GM12878 (cell line): Measurements from ENCODE around the gene MYO15B. TPM values are rescaled to one million over a fixed set of nuclear protein-coding genes. Genes with fewer than 3 reads are reported as not detected.

Source experiments
- ATAC-seq: fragments of 200-7000 bp; cut with Tn5 transposase; 3 replicates; pipeline ENCODE4 v1.9.1; 2020; ENCODE audit warnings: mild to moderate bottlenecking, moderate library complexity
- BruUV-seq: library from RNA; stranded (reverse); fragments of 400-500 nt; replicated peaks from 2 replicates; lab custom pipeline; 2021; lab: Mats Ljungman, UMichigan
- CTCF ChIA-PET: fragments of 300-600 bp; sonication (Branson Sonifier 250); formaldehyde crosslinking; extraction: SDS; loops from one replicate; lab custom pipeline; 2021; ENCODE audit warnings: inconsistent platforms; lab: Yijun Ruan, JAX
- POLR2A ChIA-PET: fragments of 350-600 bp; formaldehyde crosslinking; extraction: SDS; loops from one replicate; lab custom pipeline; 2021; ENCODE audit warnings: inconsistent platforms; lab: Charles Lee
- RAD21 ChIA-PET: fragments of 300-600 bp; sonication (Branson Sonifier 250); formaldehyde crosslinking; loops from one replicate; lab custom pipeline; 2023; ENCODE audit warnings: antibody characterized with exemption; ENCODE audit not compliant: unreplicated experiment; lab: Charles Lee
- SMC1A ChIA-PET: fragments of 300-600 bp; sonication (Branson Sonifier 250); formaldehyde crosslinking; loops from one replicate; lab custom pipeline; 2023; ENCODE audit not compliant: unreplicated experiment, uncharacterized antibody; lab: Charles Lee
- DNase-seq: peaks from one replicate; pipeline ENCODE4 v3.0.0-alpha.2; 2011; ENCODE audit warnings: low read depth, low spot score
- FAIRE-seq: peaks from 3 replicates; lab custom pipeline; 2011; peaks lifted over from hg19 to GRCh38; lab: Jason Lieb, UNC
- H2AFZ ChIP-seq: 2 replicates; pipeline ENCODE4 v1.6.0; 2011; ENCODE audit warnings: low read depth, low read length, control low read depth; ENCODE audit not compliant: control insufficient read depth
- H3K27ac ChIP-seq: 2 replicates; pipeline ENCODE4 v1.5.1; 2011; ENCODE audit warnings: control low read depth; ENCODE audit not compliant: control insufficient read depth, insufficient read depth
- H3K27me3 ChIP-seq, 2 experiments: replicated peaks in 1 of 2; 2 replicates each; pipeline versions ENCODE4 v1.6.0 to v1.6.1; 2011; ENCODE audit warnings: low read length in 1 of 2; ENCODE audit not compliant: control insufficient read depth in 2 of 2, insufficient read depth in 2 of 2
- H3K36me3 ChIP-seq, 2 experiments: 2 replicates each; pipeline ENCODE4 v1.5.1; 2011; ENCODE audit warnings: low read length in 1 of 2; ENCODE audit not compliant: control insufficient read depth in 2 of 2, insufficient read depth in 2 of 2
- H3K4me1 ChIP-seq: 2 replicates; pipeline ENCODE4 v1.6.1; 2011; ENCODE audit warnings: mild to moderate bottlenecking, low read length, moderate library complexity, mixed read lengths; ENCODE audit not compliant: control insufficient read depth, insufficient read depth
- H3K4me2 ChIP-seq: 2 replicates; pipeline ENCODE4 v1.6.0; 2011; ENCODE audit warnings: control low read depth; ENCODE audit not compliant: control insufficient read depth, insufficient read depth
- H3K4me3 ChIP-seq: fragments of 200-600 bp; sonication (generic); 2 replicates; pipeline ENCODE4 v1.5.1; 2016
- H3K79me2 ChIP-seq: 2 replicates; pipeline ENCODE4 v1.6.0; 2011; ENCODE audit warnings: low read length; ENCODE audit not compliant: control insufficient read depth, insufficient read depth
- H3K9ac ChIP-seq: 2 replicates; pipeline ENCODE4 v1.8.0; 2011; ENCODE audit warnings: low read length, control low read depth, mixed read lengths; ENCODE audit not compliant: control insufficient read depth, insufficient read depth
- H3K9me3 ChIP-seq: replicated peaks from 3 replicates; pipeline ENCODE4 v1.5.1; 2011; ENCODE audit warnings: mild to moderate bottlenecking, low read length; ENCODE audit not compliant: control insufficient read depth, insufficient read depth
- H4K20me1 ChIP-seq: 2 replicates; pipeline ENCODE4 v1.6.0; 2011; ENCODE audit not compliant: control insufficient read depth, insufficient read depth
- BHLHE40 ChIP-seq, 2 experiments: fragments of 450-650 bp in 1 of 2; IDR thresholded peaks; 2 replicates each; pipeline ENCODE4 v1.6.1; 2011 to 2017; ENCODE audit warnings: low read depth in 2 of 2, borderline replicate concordance in 1 of 2, improper control_type of control experiment in 1 of 2, low read length in 1 of 2, mild to moderate bottlenecking in 1 of 2
- EP300 ChIP-seq, 2 experiments: fragments of 150-350 bp in 1 of 2; IDR thresholded peaks; 2 replicates each; pipeline ENCODE4 v1.6.1; 2011 to 2012; ENCODE audit warnings: low read depth in 2 of 2, low read length in 2 of 2, borderline replicate concordance in 1 of 2, improper control_type of control experiment in 1 of 2, inconsistent platforms in 1 of 2; ENCODE audit not compliant: control insufficient read depth in 1 of 2
- ESRRA ChIP-seq: IDR thresholded peaks from 2 replicates; pipeline ENCODE4 v1.6.1; 2012; ENCODE audit warnings: mild to moderate bottlenecking, low read length, improper control_type of control experiment
- SMAD1 ChIP-seq: fragments of 450-650 bp; IDR thresholded peaks from 2 replicates; pipeline ENCODE4 v1.6.1; 2018; ENCODE audit warnings: mild to moderate bottlenecking, low read depth; ENCODE audit not compliant: partially characterized antibody
- SREBF1 ChIP-seq: IDR thresholded peaks from 2 replicates; pipeline ENCODE4 v1.6.1; 2012; ENCODE audit warnings: mild to moderate bottlenecking, low read length
- STAT1 ChIP-seq: fragments of 450-650 bp; conservative IDR thresholded peaks from 2 replicates; pipeline ENCODE4 v1.6.1; 2014; ENCODE audit warnings: antibody characterized with exemption, mild to moderate bottlenecking
- ZNF207 ChIP-seq: fragments of 450-650 bp; IDR thresholded peaks from 2 replicates; pipeline ENCODE4 v1.6.1; 2014; ENCODE audit warnings: antibody characterized with exemption, mild to moderate bottlenecking, borderline replicate concordance
- WGBS: methylation state at CpG from one replicate; pipeline ENCODE4 v1.1.6; 2016; ENCODE audit warnings: low lambda C conversion rate; ENCODE audit not compliant: insufficient replicate concordance, insufficient coverage; ENCODE audit errors: missing lambda C conversion rate; 5-methylcytosine and 5-hydroxymethylcytosine counted together
- in situ Hi-C: fragments of 300-500 bp; cut with MboI; formaldehyde crosslinking; loops from 9 replicates; pipeline ENCODE4 v1.14.3; 2018; ENCODE audit warnings: mixed read lengths
- intact Hi-C: fragments of 100-400 bp; cut with micrococcal nuclease; formaldehyde crosslinking; loops from one replicate; pipeline ENCODE4 v1.14.2; 2022; ENCODE audit not compliant: unreplicated experiment
- polyA plus RNA-seq, 11 experiments: library from polyadenylated mRNA; depleted of rRNA in 4 of 11; unstranded in 6 of 11; stranded (reverse) in 5 of 11; fragments of >200 nt; fragmentation: Nextera tagmentation in 4 of 11; fragmentation: Illumina TruSeq in 1 of 11; extraction: Ambion mirVana in 4 of 11; extraction: Trizol in 1 of 11; gene quantifications; 1 replicate in 1 of 11; 2 replicates in 10 of 11; pipeline versions ENCODE4 v1.2.1 to v1.2.3, GENCODE V29; 2011 to 2016; ENCODE audit warnings: inconsistent platforms in 2 of 11, missing spikeins in 2 of 11, low read depth in 1 of 11
- total RNA-seq, 4 experiments: library from RNA; depleted of rRNA in 3 of 4; stranded (reverse); fragments of >200 nt in 3 of 4; fragmentation: Illumina TruSeq in 1 of 4; extraction: Trizol in 1 of 4; gene quantifications; 2 replicates each; pipeline versions ENCODE4 v1.2.1 to v1.2.3, GENCODE V29; 2013 to 2021

MYO15B gene
- total and polyA plus RNA-seq, 10 of the 15 experiments (the other 5 are each of a cell fraction or from before 2014, with no cell fraction given): 0.67 to 15.4 (median 2.3) TPM; not detected in 1

DNA sequence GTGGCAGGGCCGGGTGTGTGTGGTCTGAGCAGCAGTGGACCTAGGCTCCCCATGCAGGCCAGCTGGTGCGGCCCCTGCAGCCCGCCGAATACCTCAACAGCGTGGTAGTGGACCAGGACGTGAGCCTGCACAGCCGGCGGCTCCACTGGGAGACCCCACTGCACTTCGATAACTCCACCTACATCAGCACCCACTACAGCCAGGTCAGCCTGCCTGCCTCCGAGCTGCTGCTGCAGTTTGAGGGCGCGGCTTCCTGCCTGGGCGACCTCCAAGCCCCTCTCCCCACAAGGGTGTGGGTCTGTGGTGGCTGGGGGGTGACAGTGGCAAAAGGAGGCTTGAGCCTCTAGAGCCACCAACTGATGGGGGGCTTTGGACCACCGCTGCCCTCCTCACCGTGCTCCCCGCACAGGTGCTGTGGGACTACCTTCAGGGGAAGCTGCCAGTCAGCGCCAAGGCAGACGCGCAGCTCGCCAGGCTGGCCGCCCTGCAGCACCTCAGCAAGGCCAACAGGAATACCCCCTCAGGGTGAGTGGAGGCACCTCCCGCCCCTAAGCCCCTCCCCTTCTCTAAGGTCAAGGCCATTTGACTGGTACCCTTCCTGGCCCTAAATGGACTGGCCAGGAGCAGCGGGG is 37.2 kb downstream of the MYO15B start:
- no peaks in the 10 kb centered on the region for H4K20me1 ChIP-seq
- H3K9me3 ChIP-seq: no peaks in the 10 kb centered on the region
- no peak for DNase-seq
- no peak overlapping the region for H3K27ac ChIP-seq
- in situ Hi-C loops: no loop called here
- POLR2A ChIA-PET: no interaction called here
- H3K79me2 ChIP-seq: no peaks in the 10 kb centered on the region
- H3K4me2 ChIP-seq: no peak overlapping the region
- RAD21 ChIA-PET: interaction anchor here (1.1 kb wide), 1 partner anchor 125 kb away, joined by 3 read pairs; no protein-coding TSS in a partner anchor
- WGBS: 79% methylated on average over 23 of the region's 23 CpGs
- no peaks in the 10 kb centered on the region for H3K4me1 ChIP-seq
- TF ChIP-seq ZNF207 (no peak), SREBF1 (no peak), STAT1 (no peak), SMAD1 (no peak), EP300 (IDR thresholded peaks at IDR 0.05; ENCODE audit: borderline replicate concordance in 1 of 2, control insufficient read depth in 1 of 2, low read depth in 2 of 2, low read length in 2 of 2) (no peak), ESRRA (no peak), BHLHE40 (IDR thresholded peaks at IDR 0.05; ENCODE audit: borderline replicate concordance in 1 of 2, low read depth in 2 of 2, low read length in 1 of 2) (no peak)
- intact Hi-C loops: no loop called here
- BruUV-seq: no TSS peak
- H3K27me3 ChIP-seq: no peaks in the 10 kb centered on the region
- no peak overlapping the region for H3K4me3 ChIP-seq
- H2AFZ ChIP-seq: no peak overlapping the region
- no peak for FAIRE-seq
- SMC1A ChIA-PET: interaction anchor here (1.1 kb wide), 1 partner anchor 123 kb away, joined by 3 read pairs; no protein-coding TSS in a partner anchor
- ATAC-seq: no peak
- CTCF ChIA-PET: interaction anchor here (0.8 to 2.5 kb wide), 6 partner anchors 9 to 129 kb away, joined by 3 to 11 read pairs (median 5); partner anchors contain the start of gene SMIM5
- H3K9ac ChIP-seq: no peak overlapping the region
- H3K36me3 ChIP-seq: no peaks in the 10 kb centered on the region
